GM21447 (cell line): Measurements from ENCODE around the gene CLECL1.

Experiments used
- ATAC-seq: cut with Tn5 transposase; IDR thresholded peaks from one replicate; pipeline ENCODE4 v1.9.1; 2021; ENCODE audit not compliant: unreplicated experiment

Gene CLECL1

GRCh38 chr12:9732921-9733461, at the start of gene CLECL1:
TSS of gene CLECL1 (minus strand) at chr12:9733097.
- ATAC-seq = no peak

- ATAC-seq = no peak
These were observed 48.5 kb upstream of the CLECL1 start for GRCh38 chr12:9781360-9781759.

- no peak for ATAC-seq
These were observed 46.3 kb upstream of the CLECL1 start for GRCh38 chr12:9779209-9779608.

- no peak for ATAC-seq
These were observed 43.9 kb upstream of the CLECL1 start for GRCh38 chr12:9776781-9777180.

- no peak for ATAC-seq
These were observed 40.5 kb upstream of the CLECL1 start for GRCh38 chr12:9773216-9773877.

GRCh38 chr12:9763025-9763424, 30.1 kb upstream of the CLECL1 start:
- ATAC-seq = no peak

- no peak for ATAC-seq
These were observed 29.5 kb upstream of the CLECL1 start for GRCh38 chr12:9762369-9762768.

GRCh38 chr12:9761419-9761781, 28.5 kb upstream of the CLECL1 start:
- ATAC-seq = no peak

GRCh38 chr12:9760699-9761418, 28.0 kb upstream of the CLECL1 start, which contains the start of gene CD69:
TSS of gene CD69 (minus strand) at chr12:9760901. CDS start at chr12:9760820, 81 bp downstream.
- peak; percentile 45 for ATAC-seq

- no peak for ATAC-seq
These were observed 27.2 kb upstream of the CLECL1 start for GRCh38 chr12:9760120-9760519.

GRCh38 chr12:9759694-9760093, 26.8 kb upstream of the CLECL1 start:
- ATAC-seq = no peak

GRCh38 chr12:9758119-9758518, 25.2 kb upstream of the CLECL1 start:
- no peak for ATAC-seq

GRCh38 chr12:9757433-9758025, 24.6 kb upstream of the CLECL1 start:
- no peak for ATAC-seq

- no peak for ATAC-seq
These were observed 23.8 kb upstream of the CLECL1 start for GRCh38 chr12:9756706-9757105.

GRCh38 chr12:9756170-9756569, 23.3 kb upstream of the CLECL1 start:
- ATAC-seq = no peak

- ATAC-seq = no peak
These were observed 22.7 kb upstream of the CLECL1 start for GRCh38 chr12:9755567-9755966.

- ATAC-seq = no peak
These were observed 22.1 kb upstream of the CLECL1 start for GRCh38 chr12:9755035-9755434.

- no peak for ATAC-seq
These were observed 21.4 kb upstream of the CLECL1 start for GRCh38 chr12:9754099-9754927.

GRCh38 chr12:9753498-9753897, 20.6 kb upstream of the CLECL1 start:
- no peak for ATAC-seq

- ATAC-seq = no peak
These were observed 20.2 kb upstream of the CLECL1 start for GRCh38 chr12:9753073-9753472.
